GM20000 (cell line): Measurements from ENCODE around the gene DDI1.

Experiments used
- DNase-seq: peaks from one replicate; pipeline ENCODE4 v3.0.0; 2012; ENCODE audit warnings: low spot score
- CTCF ChIP-seq: IDR thresholded peaks from 2 replicates; pipeline ENCODE4 v1.5.1; 2012; ENCODE audit warnings: mild to moderate bottlenecking, control low read depth; ENCODE audit errors: extremely low read depth, missing control alignments

DDI1 gene

GRCh38 chr11:104036588-104036987 lies at the start of gene DDI1:
TSS of gene DDI1 (plus strand) at chr11:104036640. CDS start at chr11:104036823, 183 bp downstream.
- DNase-seq, result no peak
- no peak for TF ChIP-seq CTCF

GRCh38 chr11:103987629-103988594 lies 48.5 kb upstream of the DDI1 start:
- TF ChIP-seq CTCF, result no peak
- no peak for DNase-seq

GRCh38 chr11:103988595-103988969 lies 47.9 kb upstream of the DDI1 start:
- DNase-seq, result no peak
- TF ChIP-seq CTCF, result no peak

GRCh38 chr11:103993507-103993906 lies 42.9 kb upstream of the DDI1 start:
- no peak for DNase-seq
- no peak for TF ChIP-seq CTCF

GRCh38 chr11:103994094-103994493 lies 42.3 kb upstream of the DDI1 start:
- no peak for DNase-seq
- no peak for TF ChIP-seq CTCF

GRCh38 chr11:103994518-103994917 lies 41.9 kb upstream of the DDI1 start:
- no peak for DNase-seq
- TF ChIP-seq CTCF, result no peak

GRCh38 chr11:103995896-103996295 lies 40.5 kb upstream of the DDI1 start:
- DNase-seq, result no peak
- no peak for TF ChIP-seq CTCF
